ENCODE measurements around the gene RAB2B.

DNA sequence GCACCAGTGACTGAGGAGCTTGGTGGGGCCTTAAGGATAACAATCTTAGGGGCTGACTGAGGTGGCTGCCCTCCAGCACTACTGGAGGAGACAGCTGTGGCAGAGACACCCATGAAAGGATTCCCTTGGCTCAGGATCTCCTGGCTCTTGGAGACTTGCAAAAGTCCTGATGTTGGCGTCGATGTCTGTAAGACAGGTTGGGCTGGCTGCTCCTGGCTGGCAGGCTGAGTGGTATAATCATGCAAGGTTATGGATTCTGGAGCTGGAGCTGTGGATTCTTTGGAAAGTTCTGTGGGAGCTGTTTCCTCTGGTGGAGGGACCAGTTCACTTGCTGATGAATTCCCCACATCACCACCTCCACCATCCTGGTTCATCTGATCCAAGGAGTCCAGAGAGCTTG is 45.6 kb downstream of the RAB2B start:
- TF ChIP-seq POLR2AphosphoS5 (IDR thresholded peaks at IDR 0.05) (no peak), EP300 (IDR thresholded peaks at IDR 0.05) (no peak)
- TF ChIP-seq, protein P1, sequence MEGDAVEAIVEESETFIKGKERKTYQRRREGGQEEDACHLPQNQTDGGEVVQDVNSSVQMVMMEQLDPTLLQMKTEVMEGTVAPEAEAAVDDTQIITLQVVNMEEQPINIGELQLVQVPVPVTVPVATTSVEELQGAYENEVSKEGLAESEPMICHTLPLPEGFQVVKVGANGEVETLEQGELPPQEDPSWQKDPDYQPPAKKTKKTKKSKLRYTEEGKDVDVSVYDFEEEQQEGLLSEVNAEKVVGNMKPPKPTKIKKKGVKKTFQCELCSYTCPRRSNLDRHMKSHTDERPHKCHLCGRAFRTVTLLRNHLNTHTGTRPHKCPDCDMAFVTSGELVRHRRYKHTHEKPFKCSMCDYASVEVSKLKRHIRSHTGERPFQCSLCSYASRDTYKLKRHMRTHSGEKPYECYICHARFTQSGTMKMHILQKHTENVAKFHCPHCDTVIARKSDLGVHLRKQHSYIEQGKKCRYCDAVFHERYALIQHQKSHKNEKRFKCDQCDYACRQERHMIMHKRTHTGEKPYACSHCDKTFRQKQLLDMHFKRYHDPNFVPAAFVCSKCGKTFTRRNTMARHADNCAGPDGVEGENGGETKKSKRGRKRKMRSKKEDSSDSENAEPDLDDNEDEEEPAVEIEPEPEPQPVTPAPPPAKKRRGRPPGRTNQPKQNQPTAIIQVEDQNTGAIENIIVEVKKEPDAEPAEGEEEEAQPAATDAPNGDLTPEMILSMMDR (IDR thresholded peaks at IDR 0.05), result no peak

Data from upper lobe of left lung (tissue), 4 donors.